Measurements from ENCODE around the gene WDR82.

DNA sequence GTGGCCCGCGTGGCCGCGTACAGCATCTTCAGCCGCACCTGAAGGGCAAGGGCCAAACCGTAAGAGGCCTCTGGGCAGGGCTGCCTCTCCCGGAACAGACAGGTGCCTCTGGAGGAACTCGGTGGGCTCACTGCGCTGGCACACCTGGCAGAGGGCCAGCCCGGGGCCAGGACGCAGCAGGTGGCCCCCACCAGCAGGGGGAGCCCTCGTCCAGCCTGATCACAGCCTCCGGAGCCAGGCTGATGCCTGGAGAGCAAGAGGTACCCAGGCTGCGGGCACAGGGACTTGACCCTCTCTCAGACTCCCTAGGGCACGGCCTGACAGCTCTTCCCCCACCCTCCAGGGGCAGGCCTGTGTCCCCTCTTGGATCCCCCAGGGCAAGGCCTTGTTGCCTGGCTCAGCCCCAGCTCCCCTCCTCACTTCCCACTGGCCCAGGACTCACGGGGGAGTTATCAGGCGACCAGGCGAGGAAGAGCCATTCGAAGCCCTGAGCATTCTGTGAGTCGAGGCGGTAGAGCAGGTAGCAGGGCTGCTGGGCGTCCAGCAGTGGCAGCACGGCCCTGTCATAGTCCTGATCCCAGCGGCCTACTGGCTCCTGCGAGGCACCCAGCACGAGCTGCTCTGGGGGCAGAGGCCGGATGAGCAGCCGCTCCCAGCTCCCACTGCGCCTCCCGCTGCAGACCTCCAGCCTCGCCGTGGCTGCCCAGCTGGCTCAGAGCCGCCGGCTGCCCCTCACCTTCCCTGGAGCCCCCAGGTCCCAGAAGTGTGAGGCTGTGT lies 46.8 kb downstream of the WDR82 start:
- TF ChIP-seq, protein P1, sequence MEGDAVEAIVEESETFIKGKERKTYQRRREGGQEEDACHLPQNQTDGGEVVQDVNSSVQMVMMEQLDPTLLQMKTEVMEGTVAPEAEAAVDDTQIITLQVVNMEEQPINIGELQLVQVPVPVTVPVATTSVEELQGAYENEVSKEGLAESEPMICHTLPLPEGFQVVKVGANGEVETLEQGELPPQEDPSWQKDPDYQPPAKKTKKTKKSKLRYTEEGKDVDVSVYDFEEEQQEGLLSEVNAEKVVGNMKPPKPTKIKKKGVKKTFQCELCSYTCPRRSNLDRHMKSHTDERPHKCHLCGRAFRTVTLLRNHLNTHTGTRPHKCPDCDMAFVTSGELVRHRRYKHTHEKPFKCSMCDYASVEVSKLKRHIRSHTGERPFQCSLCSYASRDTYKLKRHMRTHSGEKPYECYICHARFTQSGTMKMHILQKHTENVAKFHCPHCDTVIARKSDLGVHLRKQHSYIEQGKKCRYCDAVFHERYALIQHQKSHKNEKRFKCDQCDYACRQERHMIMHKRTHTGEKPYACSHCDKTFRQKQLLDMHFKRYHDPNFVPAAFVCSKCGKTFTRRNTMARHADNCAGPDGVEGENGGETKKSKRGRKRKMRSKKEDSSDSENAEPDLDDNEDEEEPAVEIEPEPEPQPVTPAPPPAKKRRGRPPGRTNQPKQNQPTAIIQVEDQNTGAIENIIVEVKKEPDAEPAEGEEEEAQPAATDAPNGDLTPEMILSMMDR (IDR thresholded peaks at IDR 0.05) = peak; percentile 96
- no peak for TF ChIP-seq ZFX (IDR thresholded peaks at IDR 0.05; ENCODE audit: borderline replicate concordance)

All from 22Rv1 (cell line).